ENCODE data around the gene GRWD1.

Gene GRWD1

GRCh38 chr19:48473161-48473966 lies 27.6 kb downstream of the GRWD1 start:
- H3K36me3 ChIP-seq, result peaks cover 42% of the 10 kb centered on the region

GRCh38 chr19:48474084-48474592 lies 28.4 kb downstream of the GRWD1 start:
- Histone ChIP-seq H3K36me3 (peaks cover 44% of the 10 kb centered on the region), H3K27me3 (no peaks in the 10 kb centered on the region), H3K4me3 (ENCODE audit: low read depth, low read length) (no peak overlapping the region), H3K4me1 (no peaks in the 10 kb centered on the region), H3K9me3 (no peaks in the 10 kb centered on the region)
- DNase-seq, result no peak
- no peak for TF ChIP-seq CTCF (IDR thresholded peaks at IDR 0.05; ENCODE audit: low read depth, low read length)

More at GRCh38 chr19:48473161-48473966, 27.6 kb downstream of the GRWD1 start:
- no peaks in the 10 kb centered on the region for H3K9me3 ChIP-seq
- H3K4me1 ChIP-seq, result no peaks in the 10 kb centered on the region
- H3K4me3 ChIP-seq (ENCODE audit: low read depth, low read length), result no peak overlapping the region
- H3K27me3 ChIP-seq, result no peaks in the 10 kb centered on the region
- DNase-seq, result no peak
- TF ChIP-seq CTCF (IDR thresholded peaks at IDR 0.05; ENCODE audit: low read depth, low read length), result no peak

- H3K9me3 ChIP-seq, result no peaks in the 10 kb centered on the region
- no peaks in the 10 kb centered on the region for H3K4me1 ChIP-seq
- no peaks in the 10 kb centered on the region for H3K27me3 ChIP-seq
- peaks cover 45% of the 10 kb centered on the region for H3K36me3 ChIP-seq
- no peak for TF ChIP-seq CTCF (IDR thresholded peaks at IDR 0.05; ENCODE audit: low read depth, low read length)
- no peak for DNase-seq
- no peak overlapping the region for H3K4me3 ChIP-seq (ENCODE audit: low read depth, low read length)
Observed at GRCh38 chr19:48475369-48476068, 29.7 kb downstream of the GRWD1 start.

GRCh38 chr19:48476176-48476575 lies 30.4 kb downstream of the GRWD1 start:
- Histone ChIP-seq H3K4me3 (ENCODE audit: low read depth, low read length) (no peak overlapping the region), H3K9me3 (no peaks in the 10 kb centered on the region), H3K4me1 (no peaks in the 10 kb centered on the region), H3K27me3 (no peaks in the 10 kb centered on the region), H3K36me3 (peaks cover 40% of the 10 kb centered on the region)
- TF ChIP-seq CTCF (IDR thresholded peaks at IDR 0.05; ENCODE audit: low read depth, low read length), result no peak
- DNase-seq, result no peak

GRCh38 chr19:48477067-48477685 lies 31.4 kb downstream of the GRWD1 start:
- Histone ChIP-seq H3K4me1 (peaks cover 4% of the 10 kb centered on the region), H3K36me3 (peaks cover 36% of the 10 kb centered on the region), H3K4me3 (ENCODE audit: low read depth, low read length) (no peak overlapping the region), H3K27me3 (no peaks in the 10 kb centered on the region), H3K9me3 (no peaks in the 10 kb centered on the region)
- no peak for TF ChIP-seq CTCF (IDR thresholded peaks at IDR 0.05; ENCODE audit: low read depth, low read length)
- DNase-seq, result no peak

All from BE2C (cell line).